G401 (cell line): ENCODE results near the gene SLC1A4. TPM values are rescaled to one million over a fixed set of nuclear protein-coding genes. Genes with fewer than 3 reads are reported as not detected.

Experiments used
- DNase-seq: peaks from one replicate; pipeline ENCODE4 v3.0.0-alpha.2; 2015; ENCODE audit warnings: low spot score
- in situ Hi-C: cut with HindIII; loops from 2 replicates; pipeline ENCODE4 v1.10.0; 2016; ENCODE audit warnings: low sequenced_read_pairs, mixed read lengths
- total RNA-seq: library from RNA; depleted of rRNA; stranded (reverse); fragments of >200 nt; shearing (Covaris generic); gene quantifications from 2 replicates; pipeline ENCODE4 v1.2.3, GENCODE V29; 2014; rRNA removed

SLC1A4 gene
- total RNA-seq, 1 experiment from 2014 or later: 2.8 TPM

GRCh38 chr2:65061146-65061909 lies 72.1 kb downstream of the SLC1A4 start:
- in situ Hi-C loops: no loop called here

GRCh38 chr2:65061910-65062339 lies 72.7 kb downstream of the SLC1A4 start:
- no peak for DNase-seq
- in situ Hi-C loops: no loop called here

More at GRCh38 chr2:65061146-65061909, 72.1 kb downstream of the SLC1A4 start:
- no peak for DNase-seq

DNA sequence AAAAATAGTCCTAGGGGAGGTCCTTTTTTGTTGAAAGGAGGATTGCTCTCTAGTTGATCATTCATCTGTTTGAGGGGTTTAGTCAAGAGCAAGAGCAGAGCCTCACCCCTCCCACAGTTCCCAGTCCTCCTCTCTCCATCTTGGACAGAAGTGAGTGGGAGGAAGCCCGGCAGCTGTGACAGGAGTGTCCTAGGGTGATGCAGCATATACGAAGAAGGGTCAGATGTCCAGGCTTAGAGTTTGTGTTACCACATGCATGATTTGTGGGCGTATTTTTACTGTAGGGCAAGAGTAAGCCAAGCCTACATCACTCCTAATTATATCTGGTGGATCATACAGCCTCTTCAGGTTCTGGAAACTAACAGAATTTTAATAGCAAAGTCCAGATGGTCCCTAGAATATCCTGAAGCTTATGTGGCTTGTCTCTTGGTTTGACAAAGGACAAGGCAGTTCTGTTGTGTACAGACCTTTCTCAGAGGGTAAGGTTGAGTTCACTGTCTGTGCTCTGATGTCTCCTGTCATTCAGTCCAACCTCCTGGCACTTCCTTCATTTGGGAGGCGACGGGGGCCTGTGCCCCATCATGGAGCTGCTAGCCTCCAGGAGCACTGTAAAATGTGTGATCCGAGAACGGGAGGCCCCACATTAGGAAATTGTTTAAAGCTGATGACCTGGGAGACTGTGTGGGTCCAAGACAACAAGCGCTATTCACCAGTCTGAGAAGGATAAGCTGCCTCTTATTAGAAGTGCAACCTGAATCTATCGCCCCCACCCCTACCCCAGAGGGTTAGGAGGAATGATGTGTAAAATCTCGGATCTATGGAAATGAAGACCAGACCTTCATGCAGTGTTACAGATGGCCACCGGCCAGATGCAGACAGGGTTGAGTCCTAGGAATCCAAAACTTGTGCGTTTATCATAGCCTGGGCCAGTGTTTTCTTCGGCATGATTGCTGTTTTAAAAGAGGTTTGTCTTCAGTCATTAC lies 73.9 kb downstream of the SLC1A4 start:
- in situ Hi-C loops: no loop called here
- DNase-seq: peak; percentile 33

DNA sequence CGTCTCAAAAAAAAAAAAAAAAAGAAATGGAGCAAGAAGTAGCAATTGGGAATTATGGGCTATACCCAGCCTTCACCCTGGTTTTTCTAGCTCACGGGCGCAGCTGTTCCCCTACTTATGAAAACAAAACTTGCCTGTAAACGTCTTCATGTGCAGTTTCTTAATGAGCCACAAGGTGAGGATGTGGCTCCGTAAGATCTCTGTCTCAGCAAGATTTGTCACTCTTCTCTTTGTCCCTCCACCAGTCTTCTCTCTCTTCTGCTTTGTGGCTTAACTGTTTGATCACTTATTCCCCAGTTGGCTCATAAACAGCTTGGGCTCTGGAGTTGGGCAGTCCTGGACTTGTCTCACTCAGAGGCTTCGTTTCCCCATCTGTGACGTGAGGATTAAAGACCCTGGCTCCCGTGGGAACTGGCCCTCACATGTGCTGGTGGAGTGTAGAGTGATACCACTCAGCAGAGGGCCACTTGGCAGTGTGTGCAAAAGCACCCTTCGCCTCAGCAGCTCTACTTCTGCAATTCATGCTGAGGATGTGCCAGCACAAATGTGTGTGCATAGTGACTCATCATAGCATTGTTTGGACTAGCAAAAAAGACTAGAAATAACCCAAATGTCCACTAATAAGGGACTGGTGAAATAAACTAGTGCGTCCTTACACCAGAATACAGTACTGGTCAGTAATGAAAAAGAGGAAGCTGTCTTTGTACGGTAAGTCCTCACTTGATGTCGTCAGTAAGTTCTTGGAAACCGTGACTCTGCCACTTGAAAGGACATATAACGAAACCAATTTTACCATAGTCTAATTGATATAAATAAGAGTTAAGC lies 75.7 kb downstream of the SLC1A4 start:
- in situ Hi-C loops: no loop called here
- DNase-seq: peak; percentile 67

DNA sequence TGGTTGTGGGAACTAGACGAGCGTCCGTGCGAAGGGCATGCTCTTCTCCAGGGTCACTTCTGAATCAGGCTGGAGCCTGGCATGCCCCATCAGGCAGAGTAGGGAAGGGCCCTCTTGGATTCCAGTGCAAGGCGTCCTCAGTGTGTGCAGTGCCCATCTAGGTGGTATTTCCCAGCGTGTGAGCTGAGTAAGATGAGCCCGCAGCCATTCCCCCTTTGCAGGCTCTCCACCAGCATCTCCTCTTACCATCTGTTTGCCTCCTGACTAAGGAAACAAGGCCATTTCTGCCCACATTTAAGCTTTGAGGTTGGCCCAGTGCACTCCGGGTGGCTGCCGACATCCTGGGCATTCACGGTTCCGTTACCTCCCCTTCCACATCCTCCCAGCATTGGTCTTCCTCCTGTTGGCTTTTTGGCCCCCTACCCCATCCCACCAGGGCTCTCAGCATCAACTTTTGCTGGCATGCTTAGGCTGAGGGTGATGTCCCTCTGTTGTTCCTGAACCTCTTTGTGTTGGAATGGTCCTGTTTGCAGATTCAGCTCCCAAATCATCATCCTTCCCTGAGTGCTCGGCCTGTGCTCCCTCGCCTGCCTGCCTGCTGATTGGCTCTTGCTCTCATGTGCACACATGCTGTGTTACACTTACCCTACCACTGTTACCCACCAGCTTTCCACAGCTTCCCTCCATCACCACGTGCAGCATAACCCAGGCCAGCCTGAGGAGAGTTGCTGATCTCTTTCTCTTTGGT lies 78.8 kb downstream of the SLC1A4 start:
- in situ Hi-C loops: no loop called here
- peak; percentile 54 for DNase-seq

GRCh38 chr2:65069439-65069824 lies 80.2 kb downstream of the SLC1A4 start:
- in situ Hi-C loops: no loop called here
- no peak for DNase-seq

GRCh38 chr2:65070172-65070830 lies 81.1 kb downstream of the SLC1A4 start:
- in situ Hi-C loops: no loop called here
- DNase-seq: peak; percentile 67

- DNase-seq: no peak
- in situ Hi-C loops: no loop called here
Observed at GRCh38 chr2:65070856-65071255, 81.7 kb downstream of the SLC1A4 start.

DNA sequence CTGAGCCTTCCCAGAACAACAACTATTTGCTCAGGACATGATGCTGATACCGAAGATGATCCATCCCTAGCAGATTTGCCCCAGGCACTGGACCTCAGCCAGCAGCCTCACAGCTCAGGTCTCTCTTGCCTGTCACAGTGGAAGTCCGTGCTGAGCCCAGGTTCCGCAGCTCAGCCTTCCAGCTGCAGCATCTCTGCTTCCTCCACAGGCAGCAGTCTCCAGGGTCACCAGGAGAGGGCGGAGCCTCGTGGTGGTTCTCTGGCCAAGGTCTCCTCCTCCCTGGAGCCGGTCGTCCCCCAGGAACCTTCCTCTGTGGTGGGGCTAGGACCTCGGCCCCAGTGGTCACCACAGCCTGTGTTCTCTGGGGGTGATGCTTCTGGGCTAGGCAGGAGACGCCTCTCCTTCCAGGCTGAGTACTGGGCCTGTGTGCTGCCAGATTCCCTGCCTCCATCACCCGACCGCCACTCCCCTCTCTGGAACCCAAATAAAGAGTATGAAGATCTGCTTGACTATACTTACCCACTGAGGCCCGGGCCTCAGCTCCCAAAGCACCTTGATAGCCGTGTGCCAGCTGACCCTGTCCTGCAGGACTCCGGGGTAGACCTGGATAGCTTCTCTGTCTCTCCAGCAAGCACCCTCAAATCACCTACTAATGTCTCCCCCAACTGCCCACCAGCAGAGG lies 82.4 kb downstream of the SLC1A4 start:
- DNase-seq: peak; percentile 32
- in situ Hi-C loops: no loop called here

DNA sequence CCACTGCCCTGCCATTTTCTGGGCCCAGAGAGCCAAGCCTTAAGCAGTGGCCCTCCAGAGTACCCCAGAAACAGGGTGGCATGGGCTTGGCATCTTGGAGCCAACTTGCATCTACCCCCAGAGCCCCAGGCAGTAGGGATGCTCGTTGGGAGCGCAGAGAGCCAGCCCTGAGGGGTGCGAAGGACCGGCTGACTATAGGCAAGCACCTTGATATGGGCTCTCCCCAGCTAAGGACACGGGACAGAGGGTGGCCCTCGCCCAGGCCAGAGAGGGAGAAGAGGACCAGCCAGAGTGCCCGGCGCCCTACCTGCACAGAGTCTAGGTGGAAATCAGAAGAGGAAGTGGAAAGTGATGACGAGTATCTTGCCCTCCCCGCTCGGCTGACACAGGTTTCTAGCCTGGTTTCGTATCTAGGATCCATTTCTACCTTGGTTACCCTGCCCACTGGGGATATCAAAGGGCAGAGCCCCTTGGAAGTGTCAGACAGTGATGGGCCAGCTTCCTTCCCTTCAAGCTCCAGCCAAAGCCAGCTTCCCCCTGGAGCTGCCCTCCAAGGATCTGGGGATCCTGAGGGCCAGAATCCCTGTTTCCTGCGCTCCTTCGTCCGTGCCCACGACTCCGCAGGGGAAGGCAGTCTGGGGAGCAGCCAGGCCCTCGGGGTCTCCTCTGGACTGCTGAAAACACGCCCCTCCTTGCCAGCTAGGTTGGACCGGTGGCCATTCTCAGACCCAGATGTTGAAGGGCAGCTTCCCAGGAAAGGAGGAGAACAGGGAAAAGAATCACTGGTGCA lies 83.2 kb downstream of the SLC1A4 start:
- in situ Hi-C loops: no loop called here
- no peak for DNase-seq

Other genes starting within 250 kb of the SLC1A4 start
- gene CEP68, start 67.0 kb downstream of the SLC1A4 start, total RNA-seq: 8.5 and 12.6 TPM in 2 replicates
- 79.9 and 93.8 TPM in 2 replicates for gene RAB1A, start 140.7 kb downstream of the SLC1A4 start, total RNA-seq
- gene ACTR2, start 238.4 kb downstream of the SLC1A4 start, total RNA-seq: 31.9 and 47.2 TPM in 2 replicates